NB4 (cell line): Measurements from ENCODE around the gene S100A2.

Experiments
- POLR2A ChIP-seq: IDR thresholded peaks from 2 replicates; pipeline ENCODE4 v1.6.1; 2011; ENCODE audit warnings: mild to moderate bottlenecking; ENCODE audit not compliant: insufficient read length; ENCODE audit errors: extremely low read depth
- TF ChIP-seq, protein P1 (sequence below): IDR thresholded peaks from one replicate; pipeline ENCODE4 v1.5.1; 2012; ENCODE audit warnings: low read depth, low read length

DNA sequence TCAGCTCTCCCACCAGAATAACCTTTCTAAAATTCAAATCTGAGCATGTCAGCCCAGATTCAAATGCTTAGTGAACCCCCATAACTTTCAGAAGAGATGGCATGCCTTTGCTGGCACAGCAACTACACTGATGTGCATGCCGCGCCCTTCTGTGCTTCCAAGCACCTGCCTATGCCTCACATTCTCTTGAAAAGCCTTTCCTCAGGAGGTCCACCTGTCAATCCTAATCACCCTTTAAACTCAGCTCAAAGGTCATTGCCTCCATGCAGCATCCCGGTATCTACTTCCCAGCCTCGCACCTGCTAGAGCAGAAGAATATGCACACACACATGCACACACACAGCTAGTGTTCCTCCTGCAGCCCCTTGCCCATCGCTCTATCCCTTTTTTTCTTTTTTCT, 5.2 kb upstream of the S100A2 start:
- TF ChIP-seq, protein P1, sequence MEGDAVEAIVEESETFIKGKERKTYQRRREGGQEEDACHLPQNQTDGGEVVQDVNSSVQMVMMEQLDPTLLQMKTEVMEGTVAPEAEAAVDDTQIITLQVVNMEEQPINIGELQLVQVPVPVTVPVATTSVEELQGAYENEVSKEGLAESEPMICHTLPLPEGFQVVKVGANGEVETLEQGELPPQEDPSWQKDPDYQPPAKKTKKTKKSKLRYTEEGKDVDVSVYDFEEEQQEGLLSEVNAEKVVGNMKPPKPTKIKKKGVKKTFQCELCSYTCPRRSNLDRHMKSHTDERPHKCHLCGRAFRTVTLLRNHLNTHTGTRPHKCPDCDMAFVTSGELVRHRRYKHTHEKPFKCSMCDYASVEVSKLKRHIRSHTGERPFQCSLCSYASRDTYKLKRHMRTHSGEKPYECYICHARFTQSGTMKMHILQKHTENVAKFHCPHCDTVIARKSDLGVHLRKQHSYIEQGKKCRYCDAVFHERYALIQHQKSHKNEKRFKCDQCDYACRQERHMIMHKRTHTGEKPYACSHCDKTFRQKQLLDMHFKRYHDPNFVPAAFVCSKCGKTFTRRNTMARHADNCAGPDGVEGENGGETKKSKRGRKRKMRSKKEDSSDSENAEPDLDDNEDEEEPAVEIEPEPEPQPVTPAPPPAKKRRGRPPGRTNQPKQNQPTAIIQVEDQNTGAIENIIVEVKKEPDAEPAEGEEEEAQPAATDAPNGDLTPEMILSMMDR, result no peak
- TF ChIP-seq POLR2A, result no peak
